ENCODE results near the gene SASH1.

The SASH1 gene

DNA sequence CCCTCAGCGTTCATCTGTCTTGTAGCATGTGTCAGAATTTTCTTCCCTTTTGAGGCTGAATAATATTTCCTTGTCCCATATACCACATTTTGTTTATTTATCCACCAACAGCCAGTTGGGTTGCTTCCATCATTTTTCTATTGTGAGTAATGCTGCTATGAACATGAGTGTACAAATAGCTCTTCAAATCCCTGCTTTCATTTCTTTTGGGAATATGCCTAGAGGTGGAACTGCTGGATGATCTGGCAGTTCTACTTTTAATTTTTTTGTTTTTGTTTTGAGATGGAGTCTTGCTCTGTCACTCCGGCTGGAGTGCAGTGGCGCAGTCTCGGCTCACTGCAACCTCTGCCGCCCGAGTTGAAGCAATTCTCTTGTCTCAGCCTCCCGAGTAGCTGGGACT, 64.7 kb downstream of the SASH1 start:
- DNase-seq = no peak

DNA sequence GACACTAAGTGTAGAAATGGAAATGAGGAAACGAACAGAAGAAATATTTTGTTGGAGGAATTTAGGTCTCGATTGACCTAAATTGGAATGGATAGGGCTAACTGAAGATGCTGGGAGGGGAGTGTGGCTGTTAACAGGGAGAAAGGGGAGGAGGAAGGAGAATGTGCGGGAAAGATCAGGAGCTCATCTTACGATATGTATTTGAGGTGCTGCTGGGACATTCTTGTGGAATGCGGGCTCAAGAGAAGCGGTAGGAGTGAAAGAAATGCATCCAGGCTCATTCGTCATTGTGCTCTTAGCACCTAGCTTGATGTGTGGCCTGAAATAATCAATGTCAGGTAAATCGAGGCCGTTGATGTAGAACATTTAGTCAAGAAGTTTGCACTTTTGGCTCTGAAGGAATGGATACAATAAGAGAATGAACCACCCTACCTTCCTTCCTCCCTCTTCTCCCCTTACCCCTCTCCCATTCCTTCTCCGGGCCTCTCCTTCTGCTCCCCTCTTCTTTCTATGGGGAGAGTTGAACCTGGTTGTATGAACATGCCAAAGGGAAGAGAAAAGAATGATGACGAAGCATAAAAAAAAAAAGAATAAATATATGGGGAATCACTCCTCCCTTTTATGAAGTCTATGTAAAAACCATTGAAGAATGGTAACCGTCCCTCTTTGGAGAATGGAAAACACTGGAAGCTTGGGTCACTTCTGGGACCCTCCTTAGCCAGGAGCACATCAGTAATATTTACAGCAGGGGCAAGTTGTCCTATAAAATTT, 70.9 kb downstream of the SASH1 start:
- no peak for DNase-seq

DNA sequence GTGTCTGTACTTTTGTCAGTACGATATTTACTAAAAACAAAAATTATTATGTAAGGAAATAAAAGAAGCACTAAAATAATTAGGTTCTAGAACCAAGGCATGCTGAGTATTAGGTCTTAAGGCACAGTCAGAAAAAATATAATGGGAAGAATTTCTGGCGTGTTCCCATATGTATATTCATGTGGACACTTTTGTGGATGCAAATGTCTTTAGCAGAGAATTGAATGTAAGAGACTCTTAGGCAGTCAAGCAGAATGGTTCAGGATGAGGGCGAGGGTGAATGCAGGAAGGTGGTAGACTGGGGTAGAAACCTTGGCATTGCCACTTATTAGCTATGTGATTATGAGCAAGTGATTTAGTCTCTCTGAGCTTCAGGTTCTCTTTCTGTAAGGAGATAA, 71.5 kb downstream of the SASH1 start:
- DNase-seq = no peak

DNA sequence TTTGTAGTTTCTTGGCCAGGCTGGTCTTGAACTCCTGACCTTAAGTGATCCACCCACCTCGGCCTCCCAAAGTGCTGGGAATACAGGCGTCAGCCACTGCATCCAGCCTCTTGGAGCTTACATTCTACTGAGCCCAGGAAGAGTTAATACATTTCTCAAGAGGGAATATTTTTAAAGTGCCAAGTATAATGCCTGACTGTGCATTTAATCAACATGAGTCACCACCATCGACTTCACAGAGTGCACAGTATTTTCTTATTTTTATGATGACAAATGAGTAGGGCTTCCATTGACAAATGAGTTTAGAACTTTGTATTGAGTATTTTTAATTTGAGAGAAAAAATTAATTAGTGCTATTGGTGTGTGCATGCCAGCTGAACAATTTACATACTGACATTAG, 72.2 kb downstream of the SASH1 start:
- no peak for DNase-seq

DNA sequence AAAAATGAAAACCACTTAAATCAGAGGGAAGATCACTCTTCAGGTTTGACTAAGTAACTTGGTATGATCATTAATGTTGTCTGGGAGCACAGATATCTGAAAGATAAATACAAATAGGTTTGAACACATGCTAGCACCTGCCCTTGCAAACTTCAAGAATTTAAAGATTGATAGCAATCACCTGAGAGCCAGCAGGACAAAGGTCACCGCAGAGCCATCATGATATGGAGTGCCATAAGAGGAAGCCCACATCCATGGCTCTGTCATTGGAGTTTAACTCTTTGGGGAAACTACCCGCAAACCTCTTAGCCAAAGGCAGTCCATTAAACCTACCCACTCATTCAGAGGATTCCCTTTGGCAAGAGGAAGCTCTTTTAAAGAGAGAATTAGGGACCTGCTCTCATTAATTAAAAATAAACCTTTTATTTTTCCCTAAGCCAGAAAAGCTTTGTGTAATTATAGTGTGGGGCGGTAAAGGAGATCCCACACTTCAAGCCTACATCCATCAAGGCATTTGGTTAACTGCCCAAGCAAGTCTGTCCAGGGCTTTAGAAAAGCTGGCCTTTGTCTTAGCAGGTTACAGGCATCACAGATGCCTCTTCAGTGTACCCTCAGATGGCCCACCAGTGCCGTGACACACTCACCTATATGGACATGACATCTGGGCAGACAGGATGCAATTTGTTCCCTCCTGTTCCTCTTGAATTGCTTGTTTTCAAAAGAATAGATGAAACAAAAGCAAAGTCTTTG, 73.0 kb downstream of the SASH1 start:
- no peak for DNase-seq

DNA sequence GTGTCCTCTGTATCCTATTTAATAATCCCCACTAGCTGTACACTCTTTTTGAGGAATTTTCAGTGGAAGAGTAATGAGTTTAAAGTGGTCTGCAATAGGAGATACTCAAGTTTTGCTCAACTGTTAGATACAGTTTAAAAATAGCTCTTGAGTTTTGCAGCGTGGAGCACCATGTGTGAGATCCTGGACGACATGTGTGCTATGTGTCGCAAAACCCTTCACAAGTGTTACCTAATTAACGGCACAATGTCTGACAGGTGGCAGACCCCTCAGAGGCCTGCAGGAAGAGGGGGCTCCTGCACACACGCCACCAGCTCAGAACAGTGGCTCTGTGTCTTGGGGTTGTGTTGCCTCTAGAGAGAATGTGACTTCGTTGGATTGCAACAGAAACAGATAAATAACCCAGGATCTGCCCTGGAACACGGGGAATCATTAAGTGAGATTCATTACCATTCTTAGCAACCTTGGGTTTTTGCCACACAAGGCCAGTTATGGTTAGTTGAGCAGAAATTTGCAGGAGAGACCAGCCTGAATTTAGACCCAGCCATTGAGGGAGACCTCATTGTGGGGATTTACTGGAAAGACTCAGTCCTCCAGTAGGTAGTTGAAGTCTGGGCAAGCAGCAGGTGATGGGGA, 73.8 kb downstream of the SASH1 start:
- no peak for DNase-seq

DNA sequence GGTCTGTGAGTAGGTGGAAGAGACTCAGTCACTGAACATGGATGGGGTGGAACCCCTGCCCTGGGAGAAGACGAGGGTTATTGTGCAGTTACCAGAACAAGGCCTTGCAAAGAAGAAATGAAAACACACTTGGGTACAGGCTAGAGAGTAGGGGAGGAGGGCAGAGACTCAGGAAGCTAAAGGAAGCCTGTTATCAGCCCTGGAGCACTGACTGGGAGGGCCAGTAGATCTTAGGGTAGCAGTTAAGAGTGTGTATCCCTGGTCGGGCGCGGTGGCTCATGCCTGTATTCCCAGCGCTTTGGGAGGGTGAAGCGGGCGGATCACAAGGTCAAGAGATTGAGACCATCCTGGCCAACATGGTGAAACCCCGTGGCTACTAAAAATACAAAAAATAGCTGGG, 74.4 kb downstream of the SASH1 start:
- no peak for DNase-seq

DNA sequence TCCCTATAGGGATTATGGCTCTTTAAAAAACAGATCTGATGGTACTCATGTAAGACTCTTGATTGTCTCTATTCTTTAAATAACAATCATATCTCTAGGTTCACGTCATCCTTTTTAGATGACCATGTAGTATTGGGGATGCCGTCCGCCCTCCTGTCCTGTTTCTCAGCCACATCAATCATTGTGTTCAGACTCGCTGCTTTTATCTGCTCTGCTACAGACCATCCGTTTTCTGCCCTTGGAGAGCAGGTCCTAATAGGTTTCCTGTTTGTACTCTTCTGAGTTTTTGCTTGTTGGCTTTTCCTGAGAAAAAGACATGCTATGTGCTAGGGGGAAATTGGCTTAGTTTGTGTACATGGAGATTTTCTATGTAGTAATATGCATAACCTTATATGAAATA, 76.8 kb downstream of the SASH1 start:
- no peak for DNase-seq

DNA sequence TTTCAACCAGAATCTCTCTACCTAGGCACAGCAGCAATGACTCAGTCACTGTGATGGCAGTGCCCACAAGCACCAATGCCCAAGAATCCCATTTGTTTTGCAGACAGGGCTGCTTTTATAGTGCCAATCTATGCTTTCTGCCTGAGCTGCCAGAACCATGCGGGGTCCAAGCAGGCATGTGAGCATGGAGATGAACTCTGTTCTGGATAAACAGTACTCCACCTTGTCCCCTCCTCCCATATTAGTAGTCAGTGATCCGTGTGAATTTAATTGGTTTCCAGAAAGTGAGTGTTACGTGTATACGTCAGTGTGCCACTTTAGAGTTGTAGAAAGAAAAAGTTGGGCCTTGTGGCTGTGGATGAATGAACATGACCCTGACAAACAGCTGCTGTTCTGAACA, 79.4 kb downstream of the SASH1 start:
- peak; percentile 68 to 93 for DNase-seq

DNA sequence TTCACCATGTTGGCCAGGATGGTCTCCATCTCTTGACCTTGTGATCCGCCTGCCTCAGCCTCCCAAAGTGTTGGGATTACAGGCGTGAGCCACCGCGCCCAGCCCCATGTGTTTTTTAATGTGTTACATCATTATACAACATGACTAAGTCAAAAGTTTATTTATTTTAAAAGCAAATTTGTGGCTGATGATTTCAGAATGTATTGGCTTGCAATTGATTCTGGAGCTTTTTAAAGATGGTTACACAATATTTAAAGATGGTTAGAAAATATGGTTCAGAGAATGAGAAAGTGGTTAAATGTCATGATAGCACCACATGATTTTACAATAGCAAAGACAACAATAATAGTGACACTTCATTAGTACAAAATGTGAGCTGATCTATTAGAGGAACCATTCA, 80.5 kb downstream of the SASH1 start:
- DNase-seq = no peak

DNA sequence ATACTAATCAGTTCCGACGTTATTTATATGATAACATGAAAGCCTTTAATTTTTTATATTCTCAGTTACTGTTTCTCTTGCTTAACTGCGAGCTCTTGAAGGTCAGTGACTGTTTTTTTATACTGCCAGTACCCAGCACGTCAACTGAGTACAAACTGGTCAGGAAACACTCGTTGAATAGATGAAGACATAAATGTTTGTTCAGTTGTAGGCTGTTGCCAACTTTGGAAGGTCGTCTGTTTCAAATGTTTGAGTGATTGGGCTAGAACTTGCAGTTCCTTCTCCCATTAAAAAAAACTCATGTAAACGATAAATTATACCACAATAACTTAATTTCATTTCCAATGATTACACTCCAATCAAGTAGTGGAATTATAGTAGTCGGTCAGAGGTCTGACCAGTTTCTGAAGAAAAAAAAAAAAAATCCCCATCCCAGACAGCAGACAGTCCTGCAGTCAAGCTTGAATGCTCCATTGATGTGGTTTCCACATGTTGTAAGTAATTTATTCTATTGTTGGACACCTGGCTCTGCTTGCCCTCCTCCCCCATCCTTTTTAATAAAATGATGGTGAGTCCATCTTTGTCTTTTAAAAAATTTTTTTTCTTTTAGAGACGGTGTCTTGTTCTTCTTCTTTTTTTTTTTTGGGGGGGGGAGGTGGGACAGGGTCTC, 81.1 kb downstream of the SASH1 start:
- DNase-seq = peak in 1 of 2 experiments; percentile 73

DNA sequence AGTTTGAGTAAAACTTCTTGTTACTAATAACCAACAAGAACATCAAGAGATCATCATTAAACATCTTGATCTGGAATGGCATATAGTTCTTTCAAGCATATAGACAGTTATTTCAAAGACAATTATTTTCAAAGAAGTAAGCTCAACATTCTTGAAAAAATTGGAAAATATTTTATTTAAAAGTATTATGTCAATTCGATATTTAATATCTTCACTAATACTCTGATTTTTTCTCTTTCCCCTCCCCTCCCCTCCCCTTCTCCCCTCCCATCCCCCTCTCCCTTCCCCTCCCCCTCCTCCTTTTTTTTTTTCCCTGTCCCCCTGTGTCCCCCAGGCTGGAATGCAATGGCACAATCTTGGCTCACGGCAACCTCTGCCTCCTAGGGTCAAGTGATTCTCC, 82.8 kb downstream of the SASH1 start:
- DNase-seq = no peak

DNA sequence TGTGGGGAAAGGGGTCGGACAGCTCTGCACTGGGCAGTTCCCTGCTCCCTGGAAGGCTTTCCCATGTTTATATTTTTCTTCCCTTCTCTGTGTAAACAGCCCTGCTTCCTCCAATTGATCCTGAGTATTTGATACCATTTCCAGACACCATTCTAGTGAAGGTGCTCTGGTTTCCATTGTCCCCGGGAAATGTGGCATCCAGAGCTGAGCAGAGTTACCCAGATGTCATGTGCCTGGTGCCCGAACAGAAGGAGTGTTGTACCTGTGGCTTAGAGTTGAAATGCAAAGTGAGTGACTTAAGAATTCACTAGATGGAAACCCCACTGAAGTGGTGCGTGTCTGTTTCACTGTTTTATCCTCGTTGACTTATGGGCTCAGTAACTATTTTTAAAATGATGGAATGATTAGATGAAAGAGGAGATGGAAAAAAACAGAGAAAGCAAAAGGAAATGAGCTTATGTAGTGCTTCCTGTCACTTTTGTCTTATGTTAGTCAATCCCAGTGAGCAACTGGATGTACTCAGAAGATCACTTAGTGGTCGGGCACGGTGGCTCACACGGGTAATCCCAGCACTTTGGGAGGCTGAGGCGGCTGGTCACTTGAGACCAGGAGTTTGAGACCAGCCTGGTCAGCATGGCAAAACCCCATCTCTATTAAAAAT, 83.8 kb downstream of the SASH1 start:
- no peak for DNase-seq

DNA sequence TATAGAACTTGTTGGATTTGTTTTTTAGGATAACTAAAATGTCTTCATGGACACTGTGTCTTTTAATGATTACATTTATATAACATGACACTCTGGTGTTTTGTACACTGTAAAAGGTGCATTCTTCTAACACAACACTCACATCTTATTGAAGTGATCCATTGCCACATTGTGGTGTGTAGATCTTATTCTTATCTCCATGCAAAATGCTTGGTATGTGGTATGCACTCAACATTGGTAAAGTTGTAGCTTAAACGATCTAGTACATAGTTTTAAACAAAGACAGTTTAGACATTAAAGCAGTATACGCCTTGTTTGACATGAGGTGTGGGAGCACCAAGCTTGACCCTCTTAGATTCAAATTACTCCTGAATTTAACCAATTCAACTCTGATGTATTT, 84.7 kb downstream of the SASH1 start:
- no peak for DNase-seq

DNA sequence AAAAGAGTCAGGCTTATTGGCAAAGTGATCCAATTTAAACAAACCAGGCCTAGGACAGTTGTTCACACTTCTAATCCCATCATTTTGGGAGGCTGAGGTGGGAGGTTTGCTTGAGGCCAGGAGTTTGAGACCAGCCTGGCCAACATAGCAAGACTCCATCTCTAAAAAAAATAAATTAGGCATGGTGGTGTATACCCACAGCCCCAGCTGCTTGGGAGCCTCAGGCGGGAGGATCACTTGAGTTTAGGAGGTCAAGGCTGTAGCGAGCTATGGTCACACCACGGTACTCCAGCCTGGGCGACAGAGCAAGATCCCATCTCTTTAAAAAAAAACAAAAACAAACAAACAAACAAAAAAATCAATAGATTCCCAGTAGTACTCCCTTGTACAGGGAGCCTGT, 86.8 kb downstream of the SASH1 start:
- no peak for DNase-seq

DNA sequence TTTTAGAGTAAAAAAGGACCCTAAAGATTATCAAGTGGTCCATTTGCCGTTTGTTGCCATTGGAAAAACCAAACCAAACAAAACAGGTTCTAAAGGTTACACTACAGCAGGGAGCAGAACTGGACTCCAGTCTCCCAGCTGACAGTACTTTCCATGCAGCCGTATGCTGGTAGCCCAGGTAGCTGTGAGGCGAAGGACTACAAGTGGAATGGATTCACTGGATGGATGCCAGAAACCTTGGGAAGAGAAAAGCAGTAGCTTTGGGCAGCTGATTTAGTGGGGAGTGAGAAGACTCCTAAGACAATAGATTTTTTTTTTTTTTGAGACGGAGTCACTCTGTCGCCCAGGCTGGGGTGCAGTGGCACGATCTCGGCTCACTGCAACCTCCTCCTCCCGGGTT, 88.3 kb downstream of the SASH1 start:
- peak in 1 of 2 experiments; percentile 37 for DNase-seq

DNA sequence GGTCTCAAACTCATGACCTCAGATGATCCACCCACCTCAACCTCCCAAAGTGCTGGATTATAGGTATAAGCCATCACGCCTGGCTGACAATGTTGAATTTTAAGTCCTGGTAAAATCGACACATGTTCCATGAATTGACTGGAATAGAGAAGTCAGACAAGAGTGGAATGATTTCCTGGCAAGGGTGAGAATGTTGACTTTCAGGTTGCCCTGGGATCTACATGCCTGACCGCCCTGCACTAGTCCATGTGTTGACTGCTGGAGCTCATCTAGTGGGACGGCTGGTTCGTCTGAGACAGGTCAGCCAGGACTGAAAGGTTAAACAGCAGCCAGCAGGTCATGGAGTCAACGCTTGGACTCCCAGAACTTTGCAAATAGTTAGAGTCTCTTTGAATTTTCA, 88.8 kb downstream of the SASH1 start:
- no peak for DNase-seq

DNA sequence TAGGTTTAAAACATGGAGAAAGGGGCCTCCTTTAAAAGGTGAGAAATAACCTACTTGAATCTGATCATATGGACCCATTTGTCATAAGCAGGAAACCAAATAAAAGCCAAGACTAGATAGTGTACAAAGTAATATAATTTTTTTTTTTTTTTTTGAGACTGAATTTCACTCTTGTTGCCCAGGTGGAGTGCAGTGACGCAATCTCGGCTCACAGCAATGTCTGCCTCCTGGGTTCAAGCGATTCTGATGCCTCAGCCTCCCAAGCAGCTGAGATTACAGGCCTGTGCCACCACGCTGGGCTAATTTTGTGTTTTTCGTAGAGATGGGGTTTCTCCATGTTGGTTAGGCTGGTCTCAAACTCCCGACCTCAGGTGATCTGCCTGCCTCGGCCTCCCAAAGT, 89.2 kb downstream of the SASH1 start:
- no peak for DNase-seq

DNA sequence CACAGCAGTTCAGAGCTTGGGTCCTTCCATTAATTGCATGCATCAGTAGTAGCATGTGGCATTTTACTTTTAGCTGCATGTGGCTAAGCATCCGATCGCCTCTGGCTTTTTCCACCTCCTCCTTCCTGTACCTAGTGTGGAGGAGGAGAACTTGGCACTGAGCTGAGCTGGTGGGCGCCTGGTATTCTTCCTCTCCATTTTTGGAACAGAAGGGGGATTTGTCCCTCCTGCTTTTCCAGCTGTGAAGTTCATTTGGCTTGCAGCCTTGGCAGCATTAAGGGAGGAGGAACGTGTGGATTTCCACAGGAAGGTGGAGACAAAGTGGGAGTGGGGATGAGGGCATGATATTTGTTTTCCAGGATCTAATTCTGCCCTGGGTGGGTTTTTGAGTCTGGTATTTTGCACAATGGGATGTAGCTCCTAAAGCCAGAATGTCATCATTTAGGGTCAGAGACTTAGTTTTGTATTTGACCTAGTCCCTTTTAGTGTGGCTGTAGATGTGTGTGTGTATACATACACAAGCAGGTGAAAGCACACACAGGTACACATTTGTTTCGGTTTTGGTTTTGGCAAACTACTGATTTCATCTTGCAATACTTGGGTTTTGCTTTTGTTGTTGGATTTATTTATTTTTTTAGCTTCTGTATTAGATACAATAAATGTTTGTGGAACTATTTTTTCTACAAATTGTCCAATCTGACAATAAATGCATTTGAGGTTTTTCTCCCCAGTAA, 90.0 kb downstream of the SASH1 start:
- DNase-seq = peak; percentile 36 to 79

DNA sequence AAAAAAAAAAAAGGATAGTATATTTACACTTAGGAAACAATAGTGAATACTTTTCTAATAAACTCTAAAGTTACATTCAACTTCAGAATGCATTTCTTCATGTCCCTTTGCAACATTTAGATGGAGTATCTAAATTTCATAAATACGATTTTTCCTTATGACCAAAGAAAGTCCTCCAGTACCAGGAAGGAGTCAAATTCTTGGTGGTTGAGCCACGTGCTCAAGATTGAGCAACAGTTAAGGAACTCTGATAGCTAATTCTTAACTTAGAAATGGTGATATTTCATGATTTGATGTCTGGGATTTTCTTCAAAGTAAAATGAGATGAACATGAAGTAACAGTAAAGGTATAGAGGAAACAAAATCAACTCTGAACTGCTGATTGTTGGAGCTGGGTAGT, 92.7 kb downstream of the SASH1 start:
- no peak for DNase-seq

DNA sequence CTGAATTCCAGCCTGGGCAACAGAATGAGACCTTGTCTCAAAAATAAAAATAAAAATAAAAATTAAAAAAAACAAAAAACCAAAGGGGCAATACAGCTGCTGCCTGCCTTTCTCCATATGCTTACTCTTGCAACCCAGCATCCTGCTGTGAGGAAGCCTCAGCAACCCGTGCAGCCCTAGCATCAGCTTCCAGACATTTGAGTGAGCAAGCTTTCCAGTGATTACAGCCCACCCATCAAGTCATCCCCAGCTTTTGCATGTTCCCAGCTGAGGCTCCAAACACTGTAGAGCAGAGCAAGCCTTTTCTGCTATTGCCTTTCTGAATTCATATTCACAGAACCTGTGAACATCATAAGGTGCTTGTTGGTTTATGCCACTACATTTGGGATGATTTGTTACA, 93.8 kb downstream of the SASH1 start:
- DNase-seq = no peak

DNA sequence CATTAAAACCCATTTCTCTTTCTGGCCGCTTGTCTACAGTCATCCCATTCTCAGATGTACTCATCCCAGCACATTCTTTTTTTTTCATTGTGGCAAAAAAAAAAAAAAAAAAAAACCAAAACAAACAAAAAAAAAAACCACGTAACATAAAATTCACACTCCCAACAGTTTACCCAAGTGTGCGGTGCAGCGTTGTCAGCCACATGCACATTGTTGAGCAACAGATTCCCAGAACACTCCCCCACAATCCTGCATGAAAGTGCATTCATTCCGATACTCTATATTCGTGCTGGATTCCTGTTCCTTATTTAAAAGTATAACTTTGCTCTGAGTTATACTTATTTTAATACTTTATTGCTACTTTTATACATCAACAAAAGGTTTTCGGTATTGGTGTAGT, 96.0 kb downstream of the SASH1 start:
- DNase-seq = no peak
